HEK293T (cell line): Measurements from ENCODE around the gene MED12L.

Source experiments
- ARNT ChIP-seq: fragments of 450-650 bp; IDR thresholded peaks from 2 replicates; pipeline ENCODE4 v1.6.1; 2017; ENCODE audit warnings: mild to moderate bottlenecking
- ELF4 ChIP-seq: fragments of 450-650 bp; IDR thresholded peaks from 2 replicates; pipeline ENCODE4 v1.6.1; 2017; ENCODE audit warnings: antibody characterized with exemption
- FOXA1 ChIP-seq: fragments of 450-650 bp; IDR thresholded peaks from 2 replicates; pipeline ENCODE4 v1.6.1; 2016; ENCODE audit warnings: mild to moderate bottlenecking
- LEF1 ChIP-seq: fragments of 450-650 bp; IDR thresholded peaks from 2 replicates; pipeline ENCODE4 v1.6.1; 2017; ENCODE audit warnings: mild to moderate bottlenecking, borderline replicate concordance
- SP1 ChIP-seq: fragments of 450-650 bp; IDR thresholded peaks from 2 replicates; pipeline ENCODE4 v1.6.1; 2017
- SUZ12 ChIP-seq: fragments of 450-650 bp; IDR thresholded peaks from 2 replicates; pipeline ENCODE4 v1.6.1; 2016; ENCODE audit warnings: mild to moderate bottlenecking
- TARDBP ChIP-seq: fragments of 450-650 bp; IDR thresholded peaks from 2 replicates; pipeline ENCODE4 v1.6.1; 2016

- no peak for TF ChIP-seq ELF4
- TF ChIP-seq SUZ12 = no peak
- TF ChIP-seq TARDBP = no peak
- no peak for TF ChIP-seq ARNT
- TF ChIP-seq LEF1 = no peak
- no peak for TF ChIP-seq FOXA1
- no peak for TF ChIP-seq SP1
Measured at GRCh38 chr3:151206201-151206600, 120.7 kb downstream of the MED12L start.
